Peyer's patch (tissue), 4 donors: ENCODE data around the gene LPO.

Source experiments
- POLR2A ChIP-seq, 2 donors: fragments of 450-650 bp; IDR thresholded peaks; one replicate each; pipeline ENCODE4 v1.5.1; 2017; ENCODE audit warnings: antibody characterized with exemption in 2 of 2, mild to moderate bottlenecking in 2 of 2, moderate library complexity in 2 of 2
- TF ChIP-seq, protein P1 (sequence below), 6 experiments: fragments of 450-650 bp in 4 of 6; fragments of 200-600 bp in 2 of 6; sonication (generic) in 1 of 6; IDR thresholded peaks; one replicate each; pipeline ENCODE4 v1.5.1; 2017 to 2019; ENCODE audit warnings: antibody characterized with exemption in 6 of 6, mild to moderate bottlenecking in 3 of 6, moderate library complexity in 1 of 6

DNA sequence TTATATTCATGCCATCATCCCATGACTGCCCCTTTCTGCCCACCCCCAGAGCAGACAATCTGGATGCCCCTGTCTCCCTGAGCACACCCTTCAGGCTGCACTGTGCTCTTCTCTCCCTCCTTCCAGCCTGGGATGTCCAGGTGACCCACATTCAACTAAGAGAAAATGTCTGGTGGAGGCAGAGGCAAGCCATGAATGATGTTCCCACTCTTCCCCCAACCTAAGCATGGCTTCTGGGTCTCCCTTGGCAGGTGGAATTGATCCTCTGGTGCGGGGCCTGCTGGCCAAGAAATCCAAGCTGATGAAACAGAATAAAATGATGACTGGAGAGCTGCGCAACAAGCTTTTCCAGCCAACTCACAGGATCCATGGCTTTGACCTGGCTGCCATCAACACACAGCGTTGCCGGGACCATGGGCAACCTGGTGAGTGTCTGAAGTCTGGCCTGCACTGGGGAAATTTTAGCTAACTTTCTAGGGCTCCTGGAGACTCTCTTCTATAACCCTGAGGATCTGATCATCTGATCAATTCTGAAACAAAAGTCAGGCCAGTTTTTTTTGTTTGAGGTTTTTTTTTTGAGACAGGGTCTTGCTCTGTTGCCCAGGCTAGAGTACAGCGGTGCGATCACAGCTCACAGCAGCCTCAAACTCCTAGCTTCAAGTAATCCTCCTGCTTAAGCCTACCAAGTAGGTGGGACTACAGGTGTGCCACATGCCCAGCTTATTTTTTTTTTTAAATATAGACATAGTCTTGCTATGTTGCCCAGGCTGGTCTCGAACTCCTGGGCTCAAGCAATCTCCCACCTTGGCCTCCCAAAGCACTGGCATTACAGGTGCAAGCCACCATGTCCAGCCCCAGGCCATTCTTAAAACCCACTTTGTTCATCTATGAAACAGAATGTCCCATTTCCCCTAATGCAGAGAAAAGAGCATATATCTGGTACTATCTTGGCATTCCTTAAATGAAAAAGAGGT lies 27.8 kb downstream of the LPO start:
- TF ChIP-seq, protein P1, sequence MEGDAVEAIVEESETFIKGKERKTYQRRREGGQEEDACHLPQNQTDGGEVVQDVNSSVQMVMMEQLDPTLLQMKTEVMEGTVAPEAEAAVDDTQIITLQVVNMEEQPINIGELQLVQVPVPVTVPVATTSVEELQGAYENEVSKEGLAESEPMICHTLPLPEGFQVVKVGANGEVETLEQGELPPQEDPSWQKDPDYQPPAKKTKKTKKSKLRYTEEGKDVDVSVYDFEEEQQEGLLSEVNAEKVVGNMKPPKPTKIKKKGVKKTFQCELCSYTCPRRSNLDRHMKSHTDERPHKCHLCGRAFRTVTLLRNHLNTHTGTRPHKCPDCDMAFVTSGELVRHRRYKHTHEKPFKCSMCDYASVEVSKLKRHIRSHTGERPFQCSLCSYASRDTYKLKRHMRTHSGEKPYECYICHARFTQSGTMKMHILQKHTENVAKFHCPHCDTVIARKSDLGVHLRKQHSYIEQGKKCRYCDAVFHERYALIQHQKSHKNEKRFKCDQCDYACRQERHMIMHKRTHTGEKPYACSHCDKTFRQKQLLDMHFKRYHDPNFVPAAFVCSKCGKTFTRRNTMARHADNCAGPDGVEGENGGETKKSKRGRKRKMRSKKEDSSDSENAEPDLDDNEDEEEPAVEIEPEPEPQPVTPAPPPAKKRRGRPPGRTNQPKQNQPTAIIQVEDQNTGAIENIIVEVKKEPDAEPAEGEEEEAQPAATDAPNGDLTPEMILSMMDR (IDR thresholded peaks at IDR 0.05): no peak
- TF ChIP-seq POLR2A (IDR thresholded peaks at IDR 0.05): no peak
